ENCODE measurements around the gene WDR1.

WDR1 gene

DNA sequence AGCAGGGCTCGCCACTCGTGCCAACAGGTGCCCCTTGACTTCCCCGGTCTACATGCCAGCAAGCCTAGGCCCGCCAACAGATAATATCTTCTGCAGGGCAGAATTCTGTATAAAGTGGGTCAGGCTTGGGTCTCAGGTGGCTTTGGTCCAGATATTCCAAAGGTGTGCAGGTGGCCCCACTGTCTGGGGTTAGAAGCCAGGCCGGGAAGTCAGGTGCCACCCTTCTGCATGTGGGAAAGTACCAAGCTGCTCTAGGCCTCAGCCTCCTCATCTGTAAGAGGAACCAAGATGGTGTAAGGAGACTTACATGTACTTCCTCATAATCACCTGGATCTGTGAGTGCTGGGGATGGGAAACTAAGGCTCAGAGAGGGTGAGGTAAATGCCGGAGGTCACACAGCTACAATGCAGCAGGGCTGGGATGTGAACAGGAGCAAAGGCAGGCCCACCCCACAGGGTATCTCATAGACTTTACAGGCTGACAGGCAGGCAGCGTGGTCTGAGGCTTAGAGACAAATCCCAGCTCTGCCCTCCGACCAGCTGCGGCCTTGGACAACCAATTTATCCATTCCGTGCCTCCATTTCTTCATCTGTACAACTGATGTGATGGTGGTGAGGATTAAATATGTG, 35.9 kb downstream of the WDR1 start:
- no peak overlapping the region for H3K4me3 ChIP-seq (ENCODE audit: control insufficient read depth, low read depth, low read length)
- no peak for TF ChIP-seq CTCF (IDR thresholded peaks at IDR 0.05; ENCODE audit: control insufficient read depth, insufficient read depth, low read depth, low read length, missing control alignments)
- DNase-seq (ENCODE audit: low read depth) = no peak

DNA sequence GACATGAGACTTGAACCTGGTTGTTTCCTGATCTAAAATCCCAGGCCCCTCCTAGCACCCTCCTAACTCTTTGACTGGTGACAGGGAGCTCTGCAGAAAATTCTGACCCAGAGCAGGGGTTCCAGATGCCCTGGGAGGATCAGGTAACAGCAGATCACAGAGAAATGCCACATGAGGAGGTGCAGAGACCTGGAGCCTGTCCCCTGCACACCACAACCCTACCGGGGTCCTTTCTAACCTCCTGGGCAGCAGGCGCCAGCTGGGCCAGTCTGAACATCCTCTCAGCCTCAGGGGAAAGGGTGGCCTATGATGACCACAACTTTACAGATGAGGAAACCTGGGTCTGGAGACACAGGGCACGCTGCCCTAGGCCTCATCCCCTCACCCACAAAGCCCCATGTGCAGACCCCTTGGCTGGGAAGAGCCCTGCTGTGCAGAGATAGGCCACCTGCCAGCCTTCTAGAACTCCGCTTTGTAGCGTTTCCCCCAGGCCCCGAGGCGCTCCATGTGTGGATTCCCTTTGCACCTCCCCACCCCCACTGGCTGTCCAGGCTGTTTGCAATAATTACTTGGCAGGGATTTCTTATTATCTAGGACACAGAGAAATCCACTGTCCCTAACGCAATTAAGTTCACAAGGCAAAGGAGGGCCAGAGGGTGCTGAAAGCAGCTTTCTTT, 36.5 kb downstream of the WDR1 start:
- no peak overlapping the region for H3K4me3 ChIP-seq (ENCODE audit: control insufficient read depth, low read depth, low read length)
- DNase-seq (ENCODE audit: low read depth) = no peak
- no peak for TF ChIP-seq CTCF (IDR thresholded peaks at IDR 0.05; ENCODE audit: control insufficient read depth, insufficient read depth, low read depth, low read length, missing control alignments)

DNA sequence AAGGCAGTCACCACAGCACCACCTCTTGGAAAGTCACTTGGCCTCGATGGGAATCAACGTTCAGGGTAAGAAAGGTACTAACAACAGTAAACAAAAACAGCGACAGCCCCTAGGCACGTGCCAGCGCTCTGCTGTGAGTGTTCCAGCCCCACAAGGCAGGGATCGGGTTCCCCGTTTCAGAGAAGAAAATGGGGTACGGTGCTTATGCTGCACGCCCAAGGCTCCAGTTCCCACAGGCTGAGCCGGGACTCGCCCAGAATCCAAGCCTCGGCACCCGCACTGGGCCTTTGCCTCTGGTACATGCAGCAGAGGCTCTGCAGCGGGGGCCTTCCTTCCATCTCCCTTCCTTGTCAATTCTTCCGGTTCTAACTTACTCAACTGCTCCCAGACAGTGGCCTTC, 37.3 kb downstream of the WDR1 start:
- TF ChIP-seq CTCF (IDR thresholded peaks at IDR 0.05; ENCODE audit: control insufficient read depth, insufficient read depth, low read depth, low read length, missing control alignments) = no peak
- no peak for DNase-seq (ENCODE audit: low read depth)
- H3K4me3 ChIP-seq (ENCODE audit: control insufficient read depth, low read depth, low read length) = no peak overlapping the region

GRCh38 chr4:10078481-10079233, 37.9 kb downstream of the WDR1 start:
- DNase-seq (ENCODE audit: low read depth) = no peak
- TF ChIP-seq CTCF (IDR thresholded peaks at IDR 0.05; ENCODE audit: control insufficient read depth, insufficient read depth, low read depth, low read length, missing control alignments) = no peak
- no peak overlapping the region for H3K4me3 ChIP-seq (ENCODE audit: control insufficient read depth, low read depth, low read length)

- no peak for TF ChIP-seq CTCF (IDR thresholded peaks at IDR 0.05; ENCODE audit: control insufficient read depth, insufficient read depth, low read depth, low read length, missing control alignments)
- no peak for DNase-seq (ENCODE audit: low read depth)
- no peak overlapping the region for H3K4me3 ChIP-seq (ENCODE audit: control insufficient read depth, low read depth, low read length)
These were observed 38.9 kb downstream of the WDR1 start for GRCh38 chr4:10077483-10078335.

GRCh38 chr4:10077076-10077475, 39.5 kb downstream of the WDR1 start:
- no peak overlapping the region for H3K4me3 ChIP-seq (ENCODE audit: control insufficient read depth, low read depth, low read length)
- no peak for DNase-seq (ENCODE audit: low read depth)
- no peak for TF ChIP-seq CTCF (IDR thresholded peaks at IDR 0.05; ENCODE audit: control insufficient read depth, insufficient read depth, low read depth, low read length, missing control alignments)

All from AG09309 (cell line).